HG03159 (cell line): ENCODE measurements around the gene WASF1.
"Not testable (repeated sequence)": the region's sequence is repeated elsewhere in the genome, so short reads cannot be mapped to it uniquely, and the experiment has no call there.

Experiments
- ATAC-seq: cut with Tn5 transposase; IDR thresholded peaks from one replicate; pipeline ENCODE4 v1.9.1; 2021; ENCODE audit warnings: mild to moderate bottlenecking, moderate library complexity; ENCODE audit not compliant: unreplicated experiment

The WASF1 gene

GRCh38 chr6:110095101-110095500, 84.4 kb downstream of the WASF1 start:
- no peak for ATAC-seq

- ATAC-seq, result no peak
Observed at GRCh38 chr6:110093981-110094380, 85.5 kb downstream of the WASF1 start.

GRCh38 chr6:110090876-110091275, 88.6 kb downstream of the WASF1 start:
- no peak for ATAC-seq

GRCh38 chr6:110089323-110089722, 90.1 kb downstream of the WASF1 start:
- no peak for ATAC-seq

- no peak for ATAC-seq
Observed at GRCh38 chr6:110085285-110085684, 94.2 kb downstream of the WASF1 start.

- ATAC-seq, result no peak
Observed at GRCh38 chr6:110083875-110084585, 95.4 kb downstream of the WASF1 start.

- no peak for ATAC-seq
Observed at GRCh38 chr6:110075406-110075805, 104.1 kb downstream of the WASF1 start.

GRCh38 chr6:110073474-110073873, 106.0 kb downstream of the WASF1 start:
- not testable (repeated sequence) for ATAC-seq

- ATAC-seq, result no peak
Observed at GRCh38 chr6:110068592-110068967, 110.9 kb downstream of the WASF1 start.

- no peak for ATAC-seq
Observed at GRCh38 chr6:110067837-110068591, 111.5 kb downstream of the WASF1 start.

- no peak for ATAC-seq
Observed at GRCh38 chr6:110064744-110065524, 114.5 kb downstream of the WASF1 start.

- no peak for ATAC-seq
Observed at GRCh38 chr6:110063594-110064263, 115.7 kb downstream of the WASF1 start.

GRCh38 chr6:110055387-110055735, 124.1 kb downstream of the WASF1 start:
- ATAC-seq, result no peak

GRCh38 chr6:110054664-110055386, 124.6 kb downstream of the WASF1 start:
- no peak for ATAC-seq

GRCh38 chr6:110053395-110054240, 125.9 kb downstream of the WASF1 start:
- ATAC-seq, result no peak

- no peak for ATAC-seq
Observed at GRCh38 chr6:110050440-110050813, 129.0 kb downstream of the WASF1 start.
